ENCODE results near the gene FDX1.

FDX1 gene

DNA sequence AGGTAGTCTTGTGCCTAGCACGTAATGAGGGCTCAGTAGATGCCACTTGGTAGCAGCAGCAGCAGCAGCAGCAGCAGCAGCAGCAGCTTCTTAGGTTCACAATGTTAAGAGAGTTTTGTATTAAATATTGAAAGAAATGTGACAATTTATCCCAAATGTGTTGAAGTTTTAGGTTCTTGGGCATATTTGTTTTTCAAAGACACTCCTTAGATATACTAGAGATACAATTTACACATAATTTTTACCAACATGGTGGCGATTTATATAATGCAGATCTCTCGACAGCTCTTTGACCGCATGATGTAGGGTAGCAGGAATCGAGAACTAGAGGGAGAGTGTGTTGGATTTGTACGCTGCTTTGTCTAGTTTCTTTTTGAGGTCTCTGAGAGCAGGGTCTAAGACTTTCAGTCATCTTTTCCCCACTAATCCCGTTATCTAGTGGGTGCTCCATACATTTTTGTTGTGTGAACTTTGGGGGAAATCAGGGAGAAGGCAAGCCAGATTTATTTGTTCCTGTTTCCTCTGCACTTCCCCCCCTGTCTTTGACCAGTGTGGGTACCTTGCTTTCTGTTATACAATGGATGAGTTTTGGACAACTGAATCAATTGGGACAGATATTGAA is 1.4 kb downstream of the FDX1 start:
- no peak for DNase-seq (ENCODE audit: low read depth in 3 of 3)

- no peak for DNase-seq (ENCODE audit: low read depth in 3 of 3)
Observed at GRCh38 chr11:110431674-110432073, 1.9 kb downstream of the FDX1 start.

DNA sequence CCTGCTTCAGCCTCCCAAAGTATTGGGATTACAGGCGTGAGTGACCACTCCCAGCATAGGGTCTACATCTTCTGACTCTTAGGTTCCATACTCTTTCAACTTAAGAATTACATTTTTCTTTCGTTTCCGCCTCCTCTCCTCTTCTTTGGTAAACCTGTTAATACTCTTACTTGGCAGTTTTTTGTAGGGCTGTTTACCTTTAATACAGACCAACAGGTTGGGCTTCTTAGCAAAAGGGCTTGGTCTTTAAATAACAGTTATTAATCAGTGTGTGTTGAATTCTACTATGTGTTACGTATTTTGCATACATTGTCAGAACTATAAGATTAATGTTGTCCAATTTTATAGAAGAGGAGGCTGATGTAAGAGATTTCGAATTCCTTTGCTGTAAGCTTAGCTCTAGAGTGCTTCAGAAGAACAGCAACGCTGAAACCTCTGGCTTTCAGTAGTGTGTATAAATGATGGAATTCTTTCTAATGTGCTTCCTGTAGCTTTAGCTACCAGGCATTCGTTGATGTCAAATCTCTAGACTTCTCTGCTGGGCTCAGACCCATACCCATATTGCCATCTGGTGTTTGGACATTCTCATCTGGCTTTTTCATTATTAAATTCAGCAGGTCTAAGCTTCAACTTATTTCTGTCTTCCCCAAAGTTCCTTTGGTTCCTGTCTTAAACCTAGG is 3.1 kb downstream of the FDX1 start:
- DNase-seq (ENCODE audit: low read depth in 3 of 3) = no peak

DNA sequence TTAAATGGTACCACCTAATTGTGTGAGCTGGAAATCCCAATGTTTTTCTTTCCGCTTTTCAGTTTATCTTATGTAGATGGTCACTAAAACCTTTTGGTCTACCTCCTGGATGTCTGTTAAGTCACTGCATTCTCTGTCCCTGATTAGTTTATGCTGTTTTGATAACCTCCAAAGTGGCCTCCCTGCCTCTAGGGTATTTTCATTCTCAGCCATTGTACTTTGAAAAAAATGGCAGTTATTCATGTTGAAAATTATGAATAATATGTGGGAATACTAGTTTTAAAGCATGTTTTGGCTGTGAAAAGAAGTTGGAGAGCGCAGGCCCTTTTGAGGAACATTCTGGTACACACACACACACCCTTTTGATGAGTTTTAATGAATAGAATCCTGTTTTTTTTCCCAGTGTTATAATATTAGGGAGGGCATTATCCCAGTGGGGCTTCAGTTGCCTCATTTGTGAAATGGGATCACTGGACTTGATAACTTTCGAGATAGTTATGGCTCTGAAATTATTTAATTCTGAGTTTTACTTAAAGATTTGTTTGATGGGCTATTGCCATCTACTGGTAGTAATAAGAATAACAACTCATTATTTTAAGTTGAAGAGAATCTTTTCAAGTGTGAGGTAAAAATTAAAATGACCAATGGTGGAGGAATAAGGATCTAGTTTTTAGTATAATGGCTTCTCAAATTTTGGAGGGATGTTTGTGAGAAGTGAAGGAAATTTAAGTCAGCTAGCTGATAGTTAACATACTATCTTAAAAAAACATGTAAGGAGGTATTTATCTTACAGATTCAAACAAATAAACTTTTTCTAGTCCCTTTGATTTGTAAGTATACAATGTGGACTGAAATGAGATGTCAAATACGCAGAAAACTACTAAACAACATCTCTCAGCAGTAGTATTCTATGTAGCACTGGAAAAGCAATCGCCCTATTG is 3.9 kb downstream of the FDX1 start:
- DNase-seq (ENCODE audit: low read depth in 3 of 3) = no peak

- DNase-seq (ENCODE audit: low read depth in 3 of 3) = no peak
Observed at GRCh38 chr11:110434952-110435779, 5.4 kb downstream of the FDX1 start.

DNA sequence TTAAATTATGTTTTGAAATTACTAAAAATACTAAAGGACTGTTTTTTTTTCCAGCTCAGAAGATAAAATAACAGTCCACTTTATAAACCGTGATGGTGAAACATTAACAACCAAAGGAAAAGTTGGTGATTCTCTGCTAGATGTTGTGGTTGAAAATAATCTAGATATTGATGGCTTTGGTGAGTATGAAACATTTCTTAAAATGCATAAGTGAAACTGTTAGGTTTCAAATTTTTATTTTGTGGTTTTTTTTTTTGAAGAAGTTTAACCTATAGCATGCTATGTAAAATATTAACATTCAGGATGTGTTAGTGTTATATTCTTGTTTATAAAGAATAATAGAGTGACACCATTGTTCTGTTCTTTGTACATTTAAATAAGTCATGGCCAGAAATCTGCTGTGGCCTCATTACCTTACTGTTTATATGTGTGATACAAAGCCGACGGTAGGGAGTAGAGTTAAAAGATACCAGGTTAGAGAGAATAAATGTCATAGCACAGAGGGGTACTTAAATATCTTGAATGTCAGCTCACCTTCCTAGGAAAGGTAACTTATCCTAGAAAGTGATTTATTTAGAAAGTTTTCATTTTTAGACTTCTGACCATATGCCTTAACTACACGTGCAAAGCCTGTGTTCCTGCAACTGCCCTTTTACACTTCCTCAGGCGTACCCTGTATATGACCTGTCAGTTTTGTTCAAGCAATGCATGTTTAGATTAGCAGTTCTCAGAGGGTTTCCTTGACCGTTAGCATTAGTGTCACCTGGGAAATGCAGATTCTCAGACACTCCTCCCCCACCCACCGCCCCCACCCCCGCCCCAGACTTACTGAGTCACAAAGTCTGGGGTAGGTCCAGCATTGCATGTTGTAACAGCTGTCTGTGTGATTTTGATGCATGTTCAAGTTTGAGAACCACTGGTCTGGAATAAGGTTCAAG is 6.3 kb downstream of the FDX1 start:
- DNase-seq (ENCODE audit: low read depth in 3 of 3) = no peak

GRCh38 chr11:110438017-110438416 is 8.3 kb downstream of the FDX1 start:
- no peak for DNase-seq (ENCODE audit: low read depth in 3 of 3)

DNA sequence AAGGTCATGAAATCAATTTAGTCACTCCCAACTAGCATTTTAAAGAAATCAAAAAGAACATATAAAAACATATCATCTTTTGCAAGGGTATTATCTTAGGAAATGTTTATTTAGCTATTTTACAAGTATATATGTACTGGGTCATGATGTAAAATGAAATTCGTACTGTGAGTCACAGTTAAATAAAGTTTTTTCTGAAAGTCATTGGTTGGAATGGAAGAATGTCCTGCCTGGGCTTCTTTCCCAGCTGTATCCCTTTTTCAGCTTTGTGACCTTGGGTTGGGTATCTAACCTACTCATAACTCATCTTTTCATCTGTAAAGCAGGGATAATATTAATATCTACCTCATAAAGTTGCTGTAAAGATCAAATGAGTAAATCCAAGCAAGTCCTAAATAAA is 15.7 kb downstream of the FDX1 start:
- DNase-seq (ENCODE audit: low read depth in 3 of 3) = no peak

DNA sequence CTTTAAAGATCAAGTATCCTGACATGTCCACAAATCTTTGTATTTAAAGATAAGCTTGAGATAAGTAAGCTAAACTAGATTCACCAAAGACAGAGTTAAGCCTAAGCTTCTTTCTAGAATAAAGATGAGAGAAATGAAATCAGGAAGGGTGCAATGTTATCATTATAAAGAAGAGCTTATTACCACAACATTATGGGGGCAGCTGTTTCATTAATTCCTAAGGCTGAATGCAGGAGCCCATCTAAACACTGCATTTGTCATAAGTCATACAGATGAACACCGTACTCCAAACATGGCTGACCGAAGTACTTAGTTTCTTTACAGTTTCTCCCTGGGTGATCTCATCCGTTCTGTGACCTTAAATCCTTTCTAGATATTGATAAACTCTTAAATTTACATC is 16.3 kb downstream of the FDX1 start:
- DNase-seq (ENCODE audit: low read depth in 3 of 3) = no peak

DNA sequence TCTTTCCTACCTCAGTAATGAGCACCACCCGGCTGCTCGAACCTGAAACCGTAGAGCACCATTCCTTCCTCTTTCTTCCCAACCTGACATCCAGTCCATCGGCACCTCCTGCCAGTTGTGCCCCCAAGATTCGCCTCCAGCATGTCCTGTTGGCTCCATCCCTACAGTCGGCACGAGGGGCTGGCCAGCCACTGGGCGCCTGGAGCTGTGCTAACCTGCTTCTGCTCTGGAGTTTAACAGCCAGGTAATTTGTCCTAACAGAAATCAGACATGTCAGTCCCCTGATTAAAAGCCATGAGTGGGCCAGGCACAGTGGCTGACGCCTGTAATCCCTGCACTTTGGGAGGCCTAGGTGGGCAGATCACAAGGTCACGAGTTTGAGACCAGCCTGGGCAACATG is 16.8 kb downstream of the FDX1 start:
- DNase-seq (ENCODE audit: low read depth in 3 of 3) = no peak

GRCh38 chr11:110447343-110447742 is 17.6 kb downstream of the FDX1 start:
- no peak for DNase-seq (ENCODE audit: low read depth in 3 of 3)

DNA sequence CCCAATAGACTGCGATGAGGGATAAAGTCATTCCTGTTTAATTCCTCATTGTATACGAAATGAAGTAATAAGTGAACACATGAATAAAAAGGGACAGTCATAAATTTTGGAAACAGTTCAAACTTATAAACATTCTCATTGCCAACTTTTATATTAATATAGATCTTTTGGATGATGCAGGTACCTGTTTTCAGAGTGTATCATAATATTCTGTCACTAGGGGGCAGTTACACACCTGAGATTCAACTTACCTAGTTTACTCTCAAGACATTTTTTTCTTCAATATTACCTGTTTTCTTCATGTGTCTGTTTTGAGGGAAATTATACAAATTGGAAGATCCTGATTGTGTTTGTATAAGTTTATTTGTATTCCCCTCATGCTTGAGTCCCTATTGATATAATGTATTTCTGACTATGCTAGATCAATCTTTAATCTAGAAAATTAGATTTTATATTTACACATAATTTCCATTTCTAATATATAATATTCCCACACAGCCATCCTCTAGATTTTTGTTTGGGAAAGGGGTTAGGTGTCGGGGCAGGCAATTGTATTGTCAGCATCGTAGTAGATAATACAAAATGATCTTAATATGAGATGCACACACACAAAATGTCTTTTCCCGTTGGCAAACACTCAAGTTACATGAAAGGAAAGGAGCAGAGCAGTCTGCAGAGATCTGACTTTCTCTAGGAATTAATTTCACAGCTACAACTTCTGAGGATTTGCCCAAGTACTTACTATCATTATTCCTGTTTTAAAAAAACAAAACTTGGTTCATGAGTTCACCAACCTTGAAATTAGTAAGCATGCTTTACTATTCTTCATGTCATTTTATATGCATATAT is 18.4 kb downstream of the FDX1 start:
- DNase-seq (ENCODE audit: low read depth in 3 of 3) = no peak

DNA sequence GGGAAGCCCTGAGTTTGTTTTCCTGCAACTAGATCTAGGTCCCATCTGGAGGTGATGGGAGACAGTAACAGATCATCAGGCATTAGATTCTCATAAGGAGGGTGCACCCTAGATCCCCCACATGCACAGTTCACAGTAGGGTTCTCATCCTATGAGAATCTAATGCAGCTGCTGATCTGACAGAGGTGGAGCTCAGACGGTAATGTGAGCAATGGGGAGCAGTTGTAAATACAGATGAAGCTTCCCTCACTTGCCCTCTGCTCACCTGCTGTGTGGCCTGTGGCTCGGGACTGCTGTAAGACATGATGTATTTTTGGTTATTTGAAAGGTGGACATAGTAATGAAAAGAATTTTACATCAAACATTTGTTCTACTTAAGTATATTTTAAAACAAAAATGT is 20.5 kb downstream of the FDX1 start:
- DNase-seq (ENCODE audit: low read depth in 3 of 3) = no peak

DNA sequence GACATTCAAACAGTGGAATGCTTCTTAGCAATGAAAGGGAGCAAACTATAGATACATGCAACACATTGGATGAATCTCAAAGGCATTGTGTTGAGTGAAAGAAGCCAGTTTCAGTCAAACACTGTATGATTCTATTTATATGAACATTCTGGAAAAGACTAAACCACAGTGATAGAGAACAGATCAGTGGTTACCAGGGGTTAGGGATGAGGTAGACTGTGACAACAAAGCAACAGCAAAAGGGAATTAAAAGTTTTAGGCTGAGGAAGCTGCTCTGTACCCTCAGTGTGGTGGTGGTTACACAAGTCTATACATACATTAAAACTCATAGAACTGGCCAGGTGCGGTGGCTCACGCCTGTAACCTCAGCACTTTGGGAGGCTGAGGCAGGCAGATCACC is 23.0 kb downstream of the FDX1 start:
- no peak for DNase-seq (ENCODE audit: low read depth in 3 of 3)

DNA sequence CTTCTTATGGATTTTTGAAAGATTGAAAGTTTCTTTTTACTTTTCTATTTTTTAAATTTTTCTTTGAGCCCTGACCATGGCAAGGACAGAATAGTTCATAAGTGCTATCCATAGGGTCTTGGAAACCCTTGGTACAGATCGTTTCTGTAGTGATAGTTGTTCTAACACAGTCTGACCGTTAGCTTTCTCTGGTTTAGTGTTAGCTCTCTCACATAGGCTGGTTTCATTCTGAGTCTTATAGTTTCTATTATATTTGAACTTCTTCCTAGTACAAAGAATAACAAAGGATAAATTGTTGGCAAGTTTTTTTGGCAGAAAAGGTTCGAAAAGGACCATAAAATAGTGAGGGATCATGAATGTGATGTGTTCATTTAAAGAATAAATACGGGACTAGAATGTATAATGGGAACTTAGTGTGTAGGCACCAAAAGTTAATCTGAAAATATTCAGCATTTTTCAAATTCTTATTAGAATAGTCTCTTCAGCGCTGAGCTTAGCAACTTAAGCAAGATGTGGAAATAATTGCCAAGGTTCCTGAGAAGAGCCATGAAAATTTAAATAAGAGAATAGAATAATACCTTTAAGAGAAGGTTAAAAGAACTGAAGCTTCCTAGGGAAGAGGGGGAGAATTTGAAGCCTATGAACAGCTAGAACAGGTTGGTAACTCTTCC is 24.1 kb downstream of the FDX1 start:
- DNase-seq (ENCODE audit: low read depth in 3 of 3) = no peak

GRCh38 chr11:110454609-110455008 is 24.9 kb downstream of the FDX1 start:
- DNase-seq (ENCODE audit: low read depth in 3 of 3) = no peak

DNA sequence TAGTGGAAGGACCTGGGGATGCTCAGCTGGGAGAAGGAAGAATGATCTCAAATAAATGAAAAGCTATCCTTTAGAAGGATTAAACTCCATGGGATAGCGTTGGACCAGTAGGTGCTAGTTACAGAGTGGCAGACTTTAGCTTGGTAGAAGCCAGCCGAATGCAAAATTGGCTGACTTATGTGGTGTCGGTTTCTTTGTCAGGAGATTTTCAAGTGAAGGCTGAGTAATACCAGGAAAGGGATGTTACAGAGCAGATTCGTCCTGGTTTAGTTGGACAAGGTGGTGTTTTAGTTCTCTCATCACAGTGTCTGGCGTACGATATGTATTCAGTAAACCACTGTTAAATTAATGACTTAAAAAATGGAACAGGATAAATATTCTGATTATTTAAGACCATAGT is 26.0 kb downstream of the FDX1 start:
- DNase-seq (ENCODE audit: low read depth in 3 of 3) = no peak

DNA sequence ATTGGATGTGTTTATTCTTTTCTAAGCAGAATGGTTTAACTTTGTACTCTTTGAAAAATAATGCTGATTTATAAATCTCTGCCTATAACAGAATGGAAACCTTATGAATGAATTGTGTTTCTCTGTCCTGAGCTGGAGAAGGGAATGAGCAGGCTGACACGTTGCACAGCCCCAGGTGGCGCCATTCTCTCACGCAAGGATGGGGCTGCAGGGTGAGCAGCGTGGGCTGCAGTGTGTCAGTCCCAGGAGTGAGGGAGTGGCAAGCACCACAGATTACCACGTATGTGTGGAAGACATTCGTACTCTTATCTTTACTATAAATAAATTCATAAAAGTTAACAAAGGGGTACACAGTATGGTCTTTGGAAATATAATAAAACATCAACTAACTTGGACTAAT is 33.4 kb downstream of the FDX1 start:
- no peak for DNase-seq (ENCODE audit: low read depth in 3 of 3)

GRCh38 chr11:110465231-110465630 is 35.5 kb downstream of the FDX1 start:
- DNase-seq (ENCODE audit: low read depth in 3 of 3) = no peak
